GM12878 (cell line): ENCODE data around the gene SMIM44. TPM values are rescaled to one million over a fixed set of nuclear protein-coding genes. Genes with fewer than 3 reads are reported as not detected.

Source experiments
- ATAC-seq: fragments of 200-7000 bp; cut with Tn5 transposase; 3 replicates; pipeline ENCODE4 v1.9.1; 2020; ENCODE audit warnings: mild to moderate bottlenecking, moderate library complexity
- BruUV-seq: library from RNA; stranded (reverse); fragments of 400-500 nt; replicated peaks from 2 replicates; lab custom pipeline; 2021; lab: Mats Ljungman, UMichigan
- CTCF ChIA-PET: fragments of 300-600 bp; sonication (Branson Sonifier 250); formaldehyde crosslinking; extraction: SDS; loops from one replicate; lab custom pipeline; 2021; ENCODE audit warnings: inconsistent platforms; lab: Yijun Ruan, JAX
- POLR2A ChIA-PET: fragments of 350-600 bp; formaldehyde crosslinking; extraction: SDS; loops from one replicate; lab custom pipeline; 2021; ENCODE audit warnings: inconsistent platforms; lab: Charles Lee
- RAD21 ChIA-PET: fragments of 300-600 bp; sonication (Branson Sonifier 250); formaldehyde crosslinking; loops from one replicate; lab custom pipeline; 2023; ENCODE audit warnings: antibody characterized with exemption; ENCODE audit not compliant: unreplicated experiment; lab: Charles Lee
- SMC1A ChIA-PET: fragments of 300-600 bp; sonication (Branson Sonifier 250); formaldehyde crosslinking; loops from one replicate; lab custom pipeline; 2023; ENCODE audit not compliant: unreplicated experiment, uncharacterized antibody; lab: Charles Lee
- DNase-seq: peaks from one replicate; pipeline ENCODE4 v3.0.0-alpha.2; 2011; ENCODE audit warnings: low read depth, low spot score
- FAIRE-seq: peaks from 3 replicates; lab custom pipeline; 2011; peaks lifted over from hg19 to GRCh38; lab: Jason Lieb, UNC
- H2AFZ ChIP-seq: 2 replicates; pipeline ENCODE4 v1.6.0; 2011; ENCODE audit warnings: low read depth, low read length, control low read depth; ENCODE audit not compliant: control insufficient read depth
- H3K27ac ChIP-seq: 2 replicates; pipeline ENCODE4 v1.5.1; 2011; ENCODE audit warnings: control low read depth; ENCODE audit not compliant: control insufficient read depth, insufficient read depth
- H3K27me3 ChIP-seq, 2 experiments: replicated peaks in 1 of 2; 2 replicates each; pipeline versions ENCODE4 v1.6.0 to v1.6.1; 2011; ENCODE audit warnings: low read length in 1 of 2; ENCODE audit not compliant: control insufficient read depth in 2 of 2, insufficient read depth in 2 of 2
- H3K36me3 ChIP-seq, 2 experiments: 2 replicates each; pipeline ENCODE4 v1.5.1; 2011; ENCODE audit warnings: low read length in 1 of 2; ENCODE audit not compliant: control insufficient read depth in 2 of 2, insufficient read depth in 2 of 2
- H3K4me1 ChIP-seq: 2 replicates; pipeline ENCODE4 v1.6.1; 2011; ENCODE audit warnings: mild to moderate bottlenecking, low read length, moderate library complexity, mixed read lengths; ENCODE audit not compliant: control insufficient read depth, insufficient read depth
- H3K4me2 ChIP-seq: 2 replicates; pipeline ENCODE4 v1.6.0; 2011; ENCODE audit warnings: control low read depth; ENCODE audit not compliant: control insufficient read depth, insufficient read depth
- H3K4me3 ChIP-seq: fragments of 200-600 bp; sonication (generic); 2 replicates; pipeline ENCODE4 v1.5.1; 2016
- H3K79me2 ChIP-seq: 2 replicates; pipeline ENCODE4 v1.6.0; 2011; ENCODE audit warnings: low read length; ENCODE audit not compliant: control insufficient read depth, insufficient read depth
- H3K9ac ChIP-seq: 2 replicates; pipeline ENCODE4 v1.8.0; 2011; ENCODE audit warnings: low read length, control low read depth, mixed read lengths; ENCODE audit not compliant: control insufficient read depth, insufficient read depth
- H3K9me3 ChIP-seq: replicated peaks from 3 replicates; pipeline ENCODE4 v1.5.1; 2011; ENCODE audit warnings: mild to moderate bottlenecking, low read length; ENCODE audit not compliant: control insufficient read depth, insufficient read depth
- H4K20me1 ChIP-seq: 2 replicates; pipeline ENCODE4 v1.6.0; 2011; ENCODE audit not compliant: control insufficient read depth, insufficient read depth
- ATF7 ChIP-seq: fragments of 450-650 bp; IDR thresholded peaks from 2 replicates; pipeline ENCODE4 v1.6.1; 2016; ENCODE audit warnings: low read depth, mild to moderate bottlenecking
- BCL3 ChIP-seq: IDR thresholded peaks from 2 replicates; pipeline ENCODE4 v1.6.1; 2011; ENCODE audit warnings: borderline replicate concordance, low read depth, mild to moderate bottlenecking, moderate library complexity, low read length; ENCODE audit not compliant: insufficient read depth, poor library complexity, severe bottlenecking
- IKZF1 ChIP-seq: fragments of 450-650 bp; conservative IDR thresholded peaks from 2 replicates; pipeline ENCODE4 v1.6.1; 2017; ENCODE audit warnings: antibody characterized with exemption, mild to moderate bottlenecking
- MEF2B ChIP-seq: fragments of 450-650 bp; IDR thresholded peaks from 2 replicates; pipeline ENCODE4 v1.6.1; 2018; ENCODE audit warnings: mild to moderate bottlenecking, moderate library complexity; ENCODE audit not compliant: partially characterized antibody, poor library complexity, severe bottlenecking
- MTA2 ChIP-seq: fragments of 450-650 bp; IDR thresholded peaks from 2 replicates; pipeline ENCODE4 v1.6.1; 2016; ENCODE audit warnings: low read depth, mild to moderate bottlenecking, moderate library complexity
- NFXL1 ChIP-seq: fragments of 450-650 bp; IDR thresholded peaks from 2 replicates; pipeline ENCODE4 v1.6.1; 2017; ENCODE audit warnings: antibody characterized with exemption, mild to moderate bottlenecking, borderline replicate concordance
- STAT1 ChIP-seq: fragments of 450-650 bp; conservative IDR thresholded peaks from 2 replicates; pipeline ENCODE4 v1.6.1; 2014; ENCODE audit warnings: antibody characterized with exemption, mild to moderate bottlenecking
- SUPT20H ChIP-seq: IDR thresholded peaks from 2 replicates; pipeline ENCODE4 v1.6.1; 2011; ENCODE audit warnings: low read depth, mild to moderate bottlenecking, low read length, moderate library complexity, borderline replicate concordance; ENCODE audit not compliant: control insufficient read depth
- SUZ12 ChIP-seq: fragments of 200-600 bp; sonication (generic); IDR thresholded peaks from one replicate; pipeline ENCODE4 v1.6.1; 2018; ENCODE audit warnings: antibody characterized with exemption, mild to moderate bottlenecking; ENCODE audit not compliant: unreplicated experiment
- USF2 ChIP-seq: IDR thresholded peaks from 2 replicates; pipeline ENCODE4 v1.6.1; 2011; ENCODE audit warnings: low read depth, low read length, improper control_type of control experiment, borderline replicate concordance
- WGBS: methylation state at CpG from one replicate; pipeline ENCODE4 v1.1.6; 2016; ENCODE audit warnings: low lambda C conversion rate; ENCODE audit not compliant: insufficient replicate concordance, insufficient coverage; ENCODE audit errors: missing lambda C conversion rate; 5-methylcytosine and 5-hydroxymethylcytosine counted together
- in situ Hi-C: fragments of 300-500 bp; cut with MboI; formaldehyde crosslinking; loops from 9 replicates; pipeline ENCODE4 v1.14.3; 2018; ENCODE audit warnings: mixed read lengths
- intact Hi-C: fragments of 100-400 bp; cut with micrococcal nuclease; formaldehyde crosslinking; loops from one replicate; pipeline ENCODE4 v1.14.2; 2022; ENCODE audit not compliant: unreplicated experiment
- polyA plus RNA-seq, 11 experiments: library from polyadenylated mRNA; depleted of rRNA in 4 of 11; unstranded in 6 of 11; stranded (reverse) in 5 of 11; fragments of >200 nt; fragmentation: Nextera tagmentation in 4 of 11; fragmentation: Illumina TruSeq in 1 of 11; extraction: Ambion mirVana in 4 of 11; extraction: Trizol in 1 of 11; gene quantifications; 1 replicate in 1 of 11; 2 replicates in 10 of 11; pipeline versions ENCODE4 v1.2.1 to v1.2.3, GENCODE V29; 2011 to 2016; ENCODE audit warnings: inconsistent platforms in 2 of 11, missing spikeins in 2 of 11, low read depth in 1 of 11
- total RNA-seq, 4 experiments: library from RNA; depleted of rRNA in 3 of 4; stranded (reverse); fragments of >200 nt in 3 of 4; fragmentation: Illumina TruSeq in 1 of 4; extraction: Trizol in 1 of 4; gene quantifications; 2 replicates each; pipeline versions ENCODE4 v1.2.1 to v1.2.3, GENCODE V29; 2013 to 2021

The SMIM44 gene
- total and polyA plus RNA-seq, 10 of the 15 experiments (the other 5 are each of a cell fraction or from before 2014, with no cell fraction given) = not detected

- TF ChIP-seq USF2 (no peak), SUPT20H (no peak), MTA2 (no peak), SUZ12 (no peak)
These were observed 7.8 kb downstream of the SMIM44 start (continued) for GRCh38 chr19:3475449-3475848.

GRCh38 chr19:3474614-3475013 lies 8.6 kb downstream of the SMIM44 start:
- Histone ChIP-seq H3K4me2 (no peak overlapping the region), H3K79me2 (no peaks in the 10 kb centered on the region), H3K27ac (no peak overlapping the region), H2AFZ (no peak overlapping the region), H3K36me3 (no peaks in the 10 kb centered on the region), H3K27me3 (no peaks in the 10 kb centered on the region), H3K9ac (no peak overlapping the region), H3K4me1 (no peaks in the 10 kb centered on the region), H3K9me3 (no peaks in the 10 kb centered on the region; the same call in 2 of the 3 replicates), H3K4me3 (no peak overlapping the region), H4K20me1 (peaks cover 2% of the 10 kb centered on the region; the same call in 1 of the 2 replicates)
- BruUV-seq = no TSS peak
- 29% methylated on average over 2 of the region's 2 CpGs for WGBS
- intact Hi-C loops (no loop called here), in situ Hi-C loops (loop anchor here (5.0 kb wide), 1 partner anchor 147 kb away; no protein-coding TSS in a partner anchor)
- CTCF ChIA-PET = interaction anchor here (0.7 kb wide), 1 partner anchor 35 kb away, joined by 3 read pairs; no protein-coding TSS in a partner anchor
- SMC1A ChIA-PET = no interaction called here
- POLR2A ChIA-PET = no interaction called here
- DNase-seq (no peak), ATAC-seq (no peak), FAIRE-seq (no peak)
- RAD21 ChIA-PET = no interaction called here
- TF ChIP-seq BCL3 (no peak), IKZF1 (no peak), MEF2B (no peak), STAT1 (no peak), NFXL1 (no peak), ATF7 (no peak)
